DOHH2 (cell line): ENCODE results near the gene CXCL12.

Experiments
- H3F3A ChIP-seq: fragments of 200-600 bp; sonication (generic), shearing (Covaris generic); 2 replicates; pipeline ENCODE4 v1.6.0; 2016; ENCODE audit warnings: antibody characterized with exemption, mild to moderate bottlenecking; ENCODE audit not compliant: control insufficient read depth, insufficient read depth
- H3K27ac ChIP-seq: fragments of 200-600 bp; sonication (generic); 2 replicates; pipeline ENCODE4 v1.5.1; 2014; ENCODE audit warnings: low read depth, mild to moderate bottlenecking, low read length, moderate library complexity
- H3K27me3 ChIP-seq: fragments of 200-600 bp; sonication (generic); 2 replicates; pipeline ENCODE4 v1.6.1; 2014; ENCODE audit warnings: mild to moderate bottlenecking, low read length, mixed read lengths; ENCODE audit not compliant: control insufficient read depth
- H3K36me3 ChIP-seq: fragments of 200-600 bp; sonication (generic); 2 replicates; pipeline ENCODE4 v1.6.1; 2014; ENCODE audit warnings: mild to moderate bottlenecking, low read length, moderate library complexity, mixed read lengths; ENCODE audit not compliant: control insufficient read depth
- H3K4me1 ChIP-seq: fragments of 200-600 bp; sonication (generic); 2 replicates; pipeline ENCODE4 v1.6.1; 2014; ENCODE audit warnings: mild to moderate bottlenecking, low read length, mixed read lengths; ENCODE audit not compliant: control insufficient read depth
- H3K4me2 ChIP-seq: fragments of 200-600 bp; sonication (generic); 2 replicates; pipeline ENCODE4 v1.6.0; 2014; ENCODE audit warnings: mild to moderate bottlenecking, low read length, moderate library complexity
- H3K4me3 ChIP-seq: fragments of 200-600 bp; sonication (generic); 2 replicates; pipeline ENCODE4 v1.5.1; 2014; ENCODE audit warnings: mild to moderate bottlenecking, low read length, mixed read lengths
- H3K79me2 ChIP-seq: fragments of 200-600 bp; sonication (generic); 2 replicates; pipeline ENCODE4 v1.6.1; 2014; ENCODE audit warnings: mild to moderate bottlenecking, low read length, mixed read lengths; ENCODE audit not compliant: control insufficient read depth
- H3K9me2 ChIP-seq: fragments of 200-600 bp; sonication (generic); replicated peaks from 2 replicates; pipeline ENCODE4 v1.6.1; 2014; ENCODE audit warnings: mild to moderate bottlenecking, low read length, mixed read lengths; ENCODE audit not compliant: control insufficient read depth
- H3K9me3 ChIP-seq: fragments of 200-600 bp; sonication (generic); 2 replicates; pipeline ENCODE4 v1.6.1; 2014; ENCODE audit warnings: antibody characterized with exemption, low read length, mixed read lengths; ENCODE audit not compliant: control insufficient read depth, insufficient read depth
- H4K20me1 ChIP-seq: fragments of 200-600 bp; sonication (generic); 2 replicates; pipeline ENCODE4 v1.6.0; 2014; ENCODE audit warnings: low read depth, mild to moderate bottlenecking, antibody characterized with exemption, low read length, moderate library complexity; ENCODE audit not compliant: control insufficient read depth, insufficient read depth
- EZH2phosphoT487 ChIP-seq: fragments of 200-600 bp; sonication (generic); IDR thresholded peaks from 2 replicates; pipeline ENCODE4 v1.6.1; 2017; ENCODE audit warnings: borderline replicate concordance, mild to moderate bottlenecking, antibody characterized with exemption, low read length, moderate library complexity, mixed read lengths
- TF ChIP-seq, protein P1 (sequence below): fragments of 200-600 bp; sonication (generic); IDR thresholded peaks from one replicate; pipeline ENCODE4 v1.5.1; 2014; ENCODE audit warnings: antibody characterized with exemption, mild to moderate bottlenecking, low read depth, low read length; ENCODE audit not compliant: poor library complexity, severe bottlenecking

Gene CXCL12

GRCh38 chr10:44385026-44385695 is at the start of gene CXCL12:
CXCL12 (minus strand) TSS chr10:44385097; CDS start chr10:44385005, 92 bp downstream.
- H3K9me2 ChIP-seq = no peaks in the 10 kb centered on the region
- no peak within 1 kb of the TSS for H3K4me2 ChIP-seq
- no peaks in the 10 kb centered on the region for H3K9me3 ChIP-seq
- H3K4me1 ChIP-seq = no peaks in the 10 kb centered on the region
- H3K27ac ChIP-seq = no peak within 1 kb of the TSS
- H3K27me3 ChIP-seq = no peaks in the 10 kb centered on the region
- no peak within 1 kb of the TSS for H3K4me3 ChIP-seq
- H3F3A ChIP-seq = no peaks in the 10 kb centered on the region
- no peaks in the 10 kb centered on the region for H3K79me2 ChIP-seq
- TF ChIP-seq, protein P1, sequence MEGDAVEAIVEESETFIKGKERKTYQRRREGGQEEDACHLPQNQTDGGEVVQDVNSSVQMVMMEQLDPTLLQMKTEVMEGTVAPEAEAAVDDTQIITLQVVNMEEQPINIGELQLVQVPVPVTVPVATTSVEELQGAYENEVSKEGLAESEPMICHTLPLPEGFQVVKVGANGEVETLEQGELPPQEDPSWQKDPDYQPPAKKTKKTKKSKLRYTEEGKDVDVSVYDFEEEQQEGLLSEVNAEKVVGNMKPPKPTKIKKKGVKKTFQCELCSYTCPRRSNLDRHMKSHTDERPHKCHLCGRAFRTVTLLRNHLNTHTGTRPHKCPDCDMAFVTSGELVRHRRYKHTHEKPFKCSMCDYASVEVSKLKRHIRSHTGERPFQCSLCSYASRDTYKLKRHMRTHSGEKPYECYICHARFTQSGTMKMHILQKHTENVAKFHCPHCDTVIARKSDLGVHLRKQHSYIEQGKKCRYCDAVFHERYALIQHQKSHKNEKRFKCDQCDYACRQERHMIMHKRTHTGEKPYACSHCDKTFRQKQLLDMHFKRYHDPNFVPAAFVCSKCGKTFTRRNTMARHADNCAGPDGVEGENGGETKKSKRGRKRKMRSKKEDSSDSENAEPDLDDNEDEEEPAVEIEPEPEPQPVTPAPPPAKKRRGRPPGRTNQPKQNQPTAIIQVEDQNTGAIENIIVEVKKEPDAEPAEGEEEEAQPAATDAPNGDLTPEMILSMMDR = no peak
- no peak for TF ChIP-seq EZH2phosphoT487
- no peaks in the 10 kb centered on the region for H4K20me1 ChIP-seq
- H3K36me3 ChIP-seq = no peaks in the 10 kb centered on the region

DNA sequence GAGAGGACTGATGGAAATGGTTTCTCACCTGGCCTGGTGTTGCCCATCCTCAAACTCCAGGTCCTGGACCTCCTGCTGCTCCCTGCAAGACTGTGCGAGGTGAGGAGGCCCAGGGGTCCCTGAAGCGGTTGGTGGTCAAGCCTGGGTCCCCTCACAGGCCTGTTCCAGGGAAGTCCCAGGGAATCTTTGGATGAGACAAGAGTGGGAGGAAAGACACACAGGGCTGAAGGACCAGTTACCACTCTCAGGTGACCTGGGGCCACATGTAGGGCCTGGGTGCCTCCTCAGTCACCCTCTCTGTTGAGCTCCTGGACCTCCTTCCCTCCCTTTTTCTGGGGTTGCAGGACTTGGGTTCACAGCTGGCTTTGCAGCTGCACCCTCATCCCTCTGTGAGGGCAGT is 42.6 kb upstream of the CXCL12 start:
- Histone ChIP-seq H3K9me2 (no peaks in the 10 kb centered on the region), H3F3A (no peaks in the 10 kb centered on the region), H3K36me3 (no peaks in the 10 kb centered on the region), H3K27ac (no peak overlapping the region), H3K4me1 (no peaks in the 10 kb centered on the region), H4K20me1 (no peaks in the 10 kb centered on the region), H3K27me3 (no peaks in the 10 kb centered on the region), H3K4me3 (no peak overlapping the region), H3K4me2 (no peak overlapping the region), H3K9me3 (no peaks in the 10 kb centered on the region), H3K79me2 (no peaks in the 10 kb centered on the region)
- TF ChIP-seq, protein P1 = no peak
- TF ChIP-seq EZH2phosphoT487 = no peak

- H3K4me1 ChIP-seq = no peaks in the 10 kb centered on the region
Measured at GRCh38 chr10:44427037-44427436, 42.1 kb upstream of the CXCL12 start.

More at GRCh38 chr10:44427037-44427436, 42.1 kb upstream of the CXCL12 start:
- H4K20me1 ChIP-seq = no peaks in the 10 kb centered on the region
- H3K36me3 ChIP-seq = no peaks in the 10 kb centered on the region
- no peaks in the 10 kb centered on the region for H3K9me2 ChIP-seq
- no peaks in the 10 kb centered on the region for H3K27me3 ChIP-seq
- no peaks in the 10 kb centered on the region for H3K9me3 ChIP-seq
- H3K79me2 ChIP-seq = no peaks in the 10 kb centered on the region
- H3K4me2 ChIP-seq = no peak overlapping the region
- H3F3A ChIP-seq = no peaks in the 10 kb centered on the region
- TF ChIP-seq, protein P1 = no peak
- TF ChIP-seq EZH2phosphoT487 = no peak
- H3K27ac ChIP-seq = no peak overlapping the region
- H3K4me3 ChIP-seq = no peak overlapping the region
